DOHH2 (cell line): Measurements from ENCODE around the gene OTOP1.

Experiments used
- H3F3A ChIP-seq: fragments of 200-600 bp; sonication (generic), shearing (Covaris generic); 2 replicates; pipeline ENCODE4 v1.6.0; 2016; ENCODE audit warnings: antibody characterized with exemption, mild to moderate bottlenecking; ENCODE audit not compliant: control insufficient read depth, insufficient read depth
- H3K27ac ChIP-seq: fragments of 200-600 bp; sonication (generic); 2 replicates; pipeline ENCODE4 v1.5.1; 2014; ENCODE audit warnings: low read depth, mild to moderate bottlenecking, low read length, moderate library complexity
- H3K27me3 ChIP-seq: fragments of 200-600 bp; sonication (generic); 2 replicates; pipeline ENCODE4 v1.6.1; 2014; ENCODE audit warnings: mild to moderate bottlenecking, low read length, mixed read lengths; ENCODE audit not compliant: control insufficient read depth
- H3K36me3 ChIP-seq: fragments of 200-600 bp; sonication (generic); 2 replicates; pipeline ENCODE4 v1.6.1; 2014; ENCODE audit warnings: mild to moderate bottlenecking, low read length, moderate library complexity, mixed read lengths; ENCODE audit not compliant: control insufficient read depth
- H3K4me1 ChIP-seq: fragments of 200-600 bp; sonication (generic); 2 replicates; pipeline ENCODE4 v1.6.1; 2014; ENCODE audit warnings: mild to moderate bottlenecking, low read length, mixed read lengths; ENCODE audit not compliant: control insufficient read depth
- H3K4me2 ChIP-seq: fragments of 200-600 bp; sonication (generic); 2 replicates; pipeline ENCODE4 v1.6.0; 2014; ENCODE audit warnings: mild to moderate bottlenecking, low read length, moderate library complexity
- H3K4me3 ChIP-seq: fragments of 200-600 bp; sonication (generic); 2 replicates; pipeline ENCODE4 v1.5.1; 2014; ENCODE audit warnings: mild to moderate bottlenecking, low read length, mixed read lengths
- H3K79me2 ChIP-seq: fragments of 200-600 bp; sonication (generic); 2 replicates; pipeline ENCODE4 v1.6.1; 2014; ENCODE audit warnings: mild to moderate bottlenecking, low read length, mixed read lengths; ENCODE audit not compliant: control insufficient read depth
- H3K9me2 ChIP-seq: fragments of 200-600 bp; sonication (generic); replicated peaks from 2 replicates; pipeline ENCODE4 v1.6.1; 2014; ENCODE audit warnings: mild to moderate bottlenecking, low read length, mixed read lengths; ENCODE audit not compliant: control insufficient read depth
- H3K9me3 ChIP-seq: fragments of 200-600 bp; sonication (generic); 2 replicates; pipeline ENCODE4 v1.6.1; 2014; ENCODE audit warnings: antibody characterized with exemption, low read length, mixed read lengths; ENCODE audit not compliant: control insufficient read depth, insufficient read depth
- H4K20me1 ChIP-seq: fragments of 200-600 bp; sonication (generic); 2 replicates; pipeline ENCODE4 v1.6.0; 2014; ENCODE audit warnings: low read depth, mild to moderate bottlenecking, antibody characterized with exemption, low read length, moderate library complexity; ENCODE audit not compliant: control insufficient read depth, insufficient read depth
- EZH2phosphoT487 ChIP-seq: fragments of 200-600 bp; sonication (generic); IDR thresholded peaks from 2 replicates; pipeline ENCODE4 v1.6.1; 2017; ENCODE audit warnings: borderline replicate concordance, mild to moderate bottlenecking, antibody characterized with exemption, low read length, moderate library complexity, mixed read lengths
- TF ChIP-seq, protein P1 (sequence below): fragments of 200-600 bp; sonication (generic); IDR thresholded peaks from one replicate; pipeline ENCODE4 v1.5.1; 2014; ENCODE audit warnings: antibody characterized with exemption, mild to moderate bottlenecking, low read depth, low read length; ENCODE audit not compliant: poor library complexity, severe bottlenecking

OTOP1 gene

DNA sequence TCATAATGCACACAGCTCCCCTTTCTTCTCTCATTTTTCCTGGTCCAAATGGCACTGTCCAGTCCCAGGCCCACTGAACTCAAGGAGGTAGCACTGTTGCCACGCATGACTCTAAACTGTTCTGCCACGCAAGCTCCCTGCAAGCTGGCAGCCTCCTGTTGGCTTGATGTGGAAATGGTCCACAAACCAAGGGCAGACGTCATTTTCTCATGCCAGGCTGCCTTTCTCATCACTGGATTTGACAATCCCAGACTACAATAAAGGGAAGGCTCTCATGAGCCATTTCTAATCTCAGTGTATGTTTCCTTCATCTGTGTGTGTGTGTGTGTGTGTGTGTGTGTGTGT lies 22.4 kb downstream of the OTOP1 start:
- Histone ChIP-seq H3K27me3 (peaks cover 24% of the 10 kb centered on the region), H3K4me1 (no peaks in the 10 kb centered on the region), H3F3A (no peaks in the 10 kb centered on the region), H3K79me2 (no peaks in the 10 kb centered on the region), H3K9me3 (no peaks in the 10 kb centered on the region), H4K20me1 (no peaks in the 10 kb centered on the region), H3K27ac (no peak overlapping the region), H3K4me2 (no peak overlapping the region), H3K36me3 (no peaks in the 10 kb centered on the region), H3K4me3 (no peak overlapping the region), H3K9me2 (no peaks in the 10 kb centered on the region)
- TF ChIP-seq, protein P1, sequence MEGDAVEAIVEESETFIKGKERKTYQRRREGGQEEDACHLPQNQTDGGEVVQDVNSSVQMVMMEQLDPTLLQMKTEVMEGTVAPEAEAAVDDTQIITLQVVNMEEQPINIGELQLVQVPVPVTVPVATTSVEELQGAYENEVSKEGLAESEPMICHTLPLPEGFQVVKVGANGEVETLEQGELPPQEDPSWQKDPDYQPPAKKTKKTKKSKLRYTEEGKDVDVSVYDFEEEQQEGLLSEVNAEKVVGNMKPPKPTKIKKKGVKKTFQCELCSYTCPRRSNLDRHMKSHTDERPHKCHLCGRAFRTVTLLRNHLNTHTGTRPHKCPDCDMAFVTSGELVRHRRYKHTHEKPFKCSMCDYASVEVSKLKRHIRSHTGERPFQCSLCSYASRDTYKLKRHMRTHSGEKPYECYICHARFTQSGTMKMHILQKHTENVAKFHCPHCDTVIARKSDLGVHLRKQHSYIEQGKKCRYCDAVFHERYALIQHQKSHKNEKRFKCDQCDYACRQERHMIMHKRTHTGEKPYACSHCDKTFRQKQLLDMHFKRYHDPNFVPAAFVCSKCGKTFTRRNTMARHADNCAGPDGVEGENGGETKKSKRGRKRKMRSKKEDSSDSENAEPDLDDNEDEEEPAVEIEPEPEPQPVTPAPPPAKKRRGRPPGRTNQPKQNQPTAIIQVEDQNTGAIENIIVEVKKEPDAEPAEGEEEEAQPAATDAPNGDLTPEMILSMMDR = no peak
- no peak for TF ChIP-seq EZH2phosphoT487

DNA sequence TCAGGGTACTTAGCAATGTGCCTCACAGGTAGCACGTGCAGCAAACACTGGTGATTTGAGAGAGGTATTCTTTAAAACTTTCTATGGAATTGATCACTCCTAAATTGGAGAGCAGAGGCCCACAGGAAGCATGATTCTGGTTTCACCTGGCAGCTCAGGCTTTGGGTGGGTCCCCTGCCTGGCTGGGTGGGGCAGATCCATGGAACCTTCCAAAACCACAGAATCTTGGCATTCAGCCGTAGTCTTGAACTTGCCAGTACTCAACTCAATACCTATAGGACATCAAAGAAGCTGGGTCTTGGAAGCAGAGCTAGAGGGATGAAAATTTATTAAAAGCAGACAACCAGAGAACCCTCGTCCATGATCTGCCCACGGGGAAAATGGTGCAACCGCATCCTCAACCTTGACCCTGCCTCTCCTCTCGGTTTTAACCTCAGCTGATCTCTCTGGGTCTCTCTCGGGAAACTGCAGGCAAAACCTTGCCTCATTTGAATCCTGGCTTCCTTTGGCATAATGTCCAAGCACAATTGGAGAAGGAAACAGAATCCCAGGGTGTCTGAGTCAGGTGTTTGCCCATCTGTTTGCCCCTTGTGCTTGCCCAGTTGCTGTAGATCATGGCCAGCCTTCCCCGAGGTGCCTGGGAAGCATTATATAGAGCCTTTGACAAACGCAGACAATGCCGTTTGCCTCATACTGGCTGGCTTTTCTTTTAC lies 22.9 kb downstream of the OTOP1 start:
- H3K27ac ChIP-seq = no peak overlapping the region

DNA sequence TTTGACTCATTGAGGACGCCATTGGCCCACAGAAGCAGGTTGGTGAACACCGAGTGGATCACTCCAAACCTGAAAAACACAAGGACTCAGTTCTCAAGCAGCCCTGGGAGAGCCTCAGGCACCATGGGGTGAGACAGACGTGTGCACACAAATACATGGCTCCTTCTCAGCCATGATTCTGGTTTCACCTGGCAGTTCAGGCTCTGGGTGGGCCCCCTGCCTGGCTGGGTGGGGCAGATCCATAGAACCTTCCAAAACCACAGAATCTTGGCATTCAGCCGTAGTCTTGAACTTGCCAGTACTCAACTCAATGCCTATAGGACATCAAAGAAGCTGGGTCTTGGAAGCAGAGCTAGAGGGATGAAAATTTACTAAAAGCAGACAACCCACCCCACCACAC lies 24.2 kb downstream of the OTOP1 start:
- no peaks in the 10 kb centered on the region for H3K9me2 ChIP-seq
- no peak overlapping the region for H3K4me3 ChIP-seq
- TF ChIP-seq EZH2phosphoT487 = no peak
- TF ChIP-seq, protein P1 = no peak
- H3K27ac ChIP-seq = no peak overlapping the region
- H3K27me3 ChIP-seq = peaks cover 16% of the 10 kb centered on the region
- no peaks in the 10 kb centered on the region for H3F3A ChIP-seq
- H3K4me2 ChIP-seq = no peak overlapping the region
- no peaks in the 10 kb centered on the region for H3K4me1 ChIP-seq
- H3K79me2 ChIP-seq = no peaks in the 10 kb centered on the region
- no peaks in the 10 kb centered on the region for H3K9me3 ChIP-seq
- no peaks in the 10 kb centered on the region for H3K36me3 ChIP-seq
- no peaks in the 10 kb centered on the region for H4K20me1 ChIP-seq

More for the DNA sequence above, 22.9 kb downstream of the OTOP1 start:
- TF ChIP-seq, protein P1 = no peak
- TF ChIP-seq EZH2phosphoT487 = no peak
- H3K27me3 ChIP-seq = peaks cover 23% of the 10 kb centered on the region
- H3K36me3 ChIP-seq = no peaks in the 10 kb centered on the region
- H3K9me3 ChIP-seq = no peaks in the 10 kb centered on the region
- no peak overlapping the region for H3K4me2 ChIP-seq
- no peaks in the 10 kb centered on the region for H3K4me1 ChIP-seq
- H3K9me2 ChIP-seq = no peaks in the 10 kb centered on the region
- H3K4me3 ChIP-seq = no peak overlapping the region
- no peaks in the 10 kb centered on the region for H4K20me1 ChIP-seq
- no peaks in the 10 kb centered on the region for H3K79me2 ChIP-seq
- H3F3A ChIP-seq = no peaks in the 10 kb centered on the region
